Fibroblast of skin of left quadriceps (primary cell): ENCODE measurements around the gene TUBB6.

Source experiments
- DNase-seq, 2 experiments: peaks; one replicate each; pipeline ENCODE4 v3.0.0-alpha.2; 2013; ENCODE audit warnings: low read depth in 2 of 2

The TUBB6 gene

DNA sequence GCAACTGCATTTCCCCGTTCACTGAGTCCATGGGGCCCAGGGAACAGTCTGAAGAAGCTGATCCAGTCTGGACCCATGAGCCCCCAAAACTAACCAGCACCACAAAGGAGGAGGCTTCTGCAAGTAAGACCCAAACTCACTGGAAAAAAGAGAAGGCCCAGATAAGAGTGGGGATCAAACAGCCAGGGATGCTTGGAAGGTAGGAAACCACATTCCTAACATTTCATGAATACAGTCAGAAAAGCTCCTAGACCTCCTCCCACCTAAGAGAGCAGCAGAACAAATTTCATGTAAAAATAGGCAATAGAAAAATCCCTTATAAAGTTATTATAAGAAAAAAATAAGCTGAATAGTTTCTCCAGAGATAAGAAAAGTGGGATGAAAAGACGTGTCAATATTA is 30.3 kb downstream of the TUBB6 start:
- no peak for DNase-seq

DNA sequence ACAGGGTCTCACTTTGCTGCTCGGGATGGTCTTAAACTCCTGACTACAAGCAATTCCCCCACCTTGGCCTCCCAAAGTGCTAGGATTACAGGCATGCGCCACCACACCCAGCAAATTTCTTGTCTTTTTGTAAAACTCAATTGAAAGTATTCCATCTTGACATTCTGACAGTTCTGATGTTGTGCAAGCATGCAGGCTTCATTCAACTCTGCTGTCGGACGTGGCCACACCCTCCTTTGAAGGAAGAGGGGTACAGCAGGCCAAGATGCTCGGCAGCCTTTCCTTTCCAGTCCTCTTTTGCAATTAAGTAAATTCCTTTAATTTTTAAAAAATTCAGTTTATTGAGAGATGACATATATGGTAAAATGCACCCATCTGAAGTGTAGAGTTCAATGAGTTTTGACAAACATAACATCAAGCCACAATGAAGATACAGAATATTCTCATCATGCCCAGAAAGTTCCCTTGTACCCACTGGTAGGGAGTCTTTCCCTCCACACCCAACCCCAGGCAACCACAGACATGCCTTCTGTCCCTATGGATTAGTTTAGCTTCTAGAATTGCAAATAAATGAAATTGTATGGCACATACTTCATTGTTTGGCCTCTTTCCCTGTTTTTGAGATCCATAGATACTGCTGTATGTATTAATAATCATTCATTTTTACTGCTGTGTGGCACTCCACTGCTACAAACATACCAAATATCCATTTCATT is 33.1 kb downstream of the TUBB6 start:
- no peak for DNase-seq

DNA sequence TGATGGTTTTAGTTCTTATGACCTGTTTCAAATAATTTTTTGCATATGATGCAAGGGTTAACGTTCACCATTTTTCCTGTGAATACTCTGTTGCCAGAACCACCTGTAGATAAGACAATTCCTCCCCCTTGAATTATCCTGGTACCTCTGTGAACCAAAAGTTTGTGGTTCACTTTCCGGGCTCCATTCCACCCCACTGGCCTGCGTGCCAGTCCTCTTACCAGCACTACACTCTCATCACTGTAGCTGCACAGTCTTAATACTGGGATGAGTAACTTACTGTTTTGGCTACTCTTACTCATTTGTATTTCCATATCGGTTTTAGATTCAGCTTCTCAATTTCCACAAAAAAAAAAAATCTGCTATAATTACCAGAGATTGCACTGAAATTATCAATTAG is 34.6 kb downstream of the TUBB6 start:
- DNase-seq: no peak

DNA sequence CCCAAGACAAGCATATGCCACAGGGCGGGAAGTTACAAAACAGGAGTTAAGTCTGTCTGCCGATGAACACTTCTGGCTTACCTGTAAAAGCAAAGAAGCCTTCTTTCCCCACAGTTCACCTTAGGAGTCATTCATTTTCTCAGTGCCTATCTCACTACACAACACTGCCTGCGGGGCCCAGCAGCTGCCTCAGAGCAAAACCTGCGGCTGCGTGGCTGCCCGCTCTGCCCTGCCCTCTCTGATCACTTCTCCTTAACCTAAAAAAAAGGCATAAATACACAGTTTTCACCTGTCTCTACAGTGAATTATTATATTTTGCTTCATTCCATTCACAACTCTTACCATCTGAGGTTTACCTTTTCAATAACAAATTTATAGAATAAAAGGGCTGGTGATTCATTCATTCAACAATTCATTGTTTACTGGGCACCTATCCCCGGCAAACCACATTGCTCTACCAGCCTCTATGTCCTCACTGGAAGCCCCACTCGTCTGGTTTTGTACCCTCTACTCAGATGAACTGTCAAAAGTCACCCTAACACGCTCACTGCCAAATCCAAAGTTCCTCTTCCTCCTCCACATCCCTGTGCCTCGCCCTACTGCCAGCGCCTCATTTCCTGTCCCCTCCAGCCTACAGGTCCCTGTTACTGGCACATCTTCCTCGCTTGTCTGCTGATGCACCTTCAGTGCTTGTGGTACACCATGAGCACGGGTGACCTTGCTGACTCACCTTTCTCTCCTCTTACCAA is 37.6 kb downstream of the TUBB6 start:
- DNase-seq: no peak

DNA sequence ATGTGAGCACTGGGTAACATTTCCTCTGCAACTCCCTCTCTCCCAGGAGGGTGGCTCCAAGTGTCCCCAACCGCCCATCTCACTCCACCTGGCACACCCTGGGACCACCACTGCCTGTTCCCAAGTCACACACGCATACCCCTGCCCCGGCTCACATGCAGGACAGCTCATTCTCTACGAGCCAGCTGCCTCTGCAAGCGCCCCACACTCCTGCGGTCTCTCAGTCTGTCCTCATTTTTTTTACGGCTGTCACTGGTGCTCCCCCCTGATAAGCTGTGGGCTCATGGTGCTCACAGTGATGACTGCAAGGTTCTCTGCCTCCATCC is 38.2 kb downstream of the TUBB6 start:
- DNase-seq: no peak

DNA sequence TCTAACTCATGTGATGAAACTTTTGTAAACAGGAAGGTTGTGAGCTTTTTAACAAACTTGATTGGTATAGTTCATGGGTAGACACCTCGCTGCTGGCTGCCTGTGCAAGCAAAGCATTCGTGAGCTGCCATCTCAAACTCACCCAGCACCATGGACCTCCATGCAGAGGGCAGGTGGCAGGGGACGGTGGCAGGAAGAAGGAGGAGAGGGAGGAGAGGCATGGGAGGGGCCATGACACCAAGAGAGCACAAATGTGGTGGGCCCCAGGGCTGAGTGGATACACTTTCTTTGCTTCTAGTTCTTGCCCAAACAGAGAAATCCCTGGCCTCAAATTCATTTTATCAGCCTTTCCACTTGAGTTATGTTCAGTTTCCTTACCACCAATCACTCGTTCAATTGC is 39.9 kb downstream of the TUBB6 start:
- no peak for DNase-seq

DNA sequence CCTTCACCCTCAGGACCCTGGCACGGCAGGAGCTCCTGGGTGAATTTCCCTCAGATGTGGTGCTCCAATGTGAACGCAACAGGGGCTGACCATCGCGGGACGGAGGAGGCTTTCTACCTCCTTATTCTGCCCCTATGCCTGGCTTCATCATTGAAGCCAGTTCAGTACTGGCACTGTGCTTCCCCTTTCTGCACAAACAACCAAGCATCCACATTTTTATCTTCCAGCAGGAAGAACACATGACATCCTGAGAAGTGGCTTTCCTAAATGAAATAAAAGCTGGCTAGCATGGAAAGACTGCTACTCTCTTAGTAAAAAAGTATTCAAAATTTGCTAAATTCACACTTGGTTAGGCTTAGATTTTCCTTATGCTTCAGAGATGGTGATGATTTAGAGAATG is 44.1 kb downstream of the TUBB6 start:
- DNase-seq: no peak

DNA sequence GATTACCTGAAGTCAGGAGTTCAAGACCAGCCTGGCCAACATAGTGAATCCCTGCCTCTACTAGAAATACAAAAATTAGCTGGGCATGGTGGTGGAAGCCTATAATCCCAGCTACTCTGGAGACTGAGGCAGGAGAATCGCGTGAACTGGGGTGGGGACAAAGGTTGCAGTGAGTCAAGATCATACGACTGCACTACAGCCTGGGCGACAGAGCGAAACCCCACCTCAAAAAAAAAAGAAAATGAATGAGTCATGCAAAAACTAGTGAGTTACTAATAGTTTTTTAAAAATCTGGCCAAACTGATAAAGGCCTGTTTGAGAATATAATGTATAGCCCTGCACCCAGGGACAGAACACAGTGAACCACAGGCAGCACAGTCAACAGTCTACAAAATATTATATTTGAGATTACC is 51.5 kb downstream of the TUBB6 start:
- DNase-seq: no peak

DNA sequence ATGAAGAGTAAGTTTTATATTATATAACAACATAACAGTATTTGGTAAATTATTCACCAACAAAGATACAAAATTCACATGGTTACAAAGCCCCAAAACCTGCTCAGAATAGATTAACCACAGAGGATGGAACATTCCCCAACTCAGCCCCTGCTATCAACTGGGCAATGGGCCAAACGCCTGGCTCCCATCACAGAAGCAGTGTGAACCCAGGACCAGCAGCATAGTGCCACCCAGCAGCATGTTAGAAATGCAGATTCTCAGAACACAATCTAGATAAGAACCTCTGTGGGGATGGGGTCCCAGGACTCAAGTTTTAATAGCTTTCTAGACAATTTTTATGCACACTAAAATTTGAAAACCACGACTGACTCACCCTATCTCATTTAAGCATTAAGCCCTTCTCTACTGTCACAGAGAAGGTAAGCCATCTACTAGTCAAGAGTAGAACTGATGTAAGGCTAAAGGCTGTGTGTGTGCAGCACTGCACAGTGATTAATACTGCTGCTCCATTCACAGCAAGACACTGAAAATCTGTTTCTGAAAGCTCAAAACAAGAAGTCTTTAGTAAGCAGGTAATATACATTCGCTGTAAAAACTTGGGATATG is 53.8 kb downstream of the TUBB6 start:
- DNase-seq: no peak

DNA sequence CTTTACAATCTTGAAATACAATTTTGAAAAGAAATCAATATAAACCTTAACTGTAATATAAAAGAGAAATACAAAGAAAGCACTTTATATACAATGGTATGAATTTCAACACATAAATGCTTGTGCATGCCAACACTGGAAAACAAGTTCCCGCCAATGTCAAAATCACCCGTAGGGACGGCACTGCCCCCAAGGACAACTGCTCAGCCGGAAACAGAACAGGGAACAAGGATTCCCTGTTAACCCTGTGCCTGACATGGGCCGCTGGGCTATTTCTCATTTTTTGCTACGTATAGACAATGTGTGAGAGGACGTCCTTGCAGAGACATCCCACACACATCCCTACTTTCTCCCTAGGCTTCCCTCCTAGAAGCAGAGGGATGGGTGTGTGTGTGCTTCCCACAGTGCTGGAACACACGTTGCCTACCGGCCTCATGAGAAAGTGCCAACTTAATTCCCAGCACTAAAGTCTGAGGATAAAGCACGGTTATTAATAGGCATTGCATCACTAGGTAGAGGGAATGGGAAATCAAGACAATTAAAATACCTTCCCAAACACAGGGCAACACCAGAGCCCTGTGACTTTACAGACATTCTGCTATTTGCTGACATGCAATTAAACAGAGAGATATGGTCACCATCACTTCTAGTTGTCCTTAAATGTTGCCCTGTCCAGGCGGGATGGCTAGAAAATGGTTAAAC is 54.6 kb downstream of the TUBB6 start:
- DNase-seq: no peak

DNA sequence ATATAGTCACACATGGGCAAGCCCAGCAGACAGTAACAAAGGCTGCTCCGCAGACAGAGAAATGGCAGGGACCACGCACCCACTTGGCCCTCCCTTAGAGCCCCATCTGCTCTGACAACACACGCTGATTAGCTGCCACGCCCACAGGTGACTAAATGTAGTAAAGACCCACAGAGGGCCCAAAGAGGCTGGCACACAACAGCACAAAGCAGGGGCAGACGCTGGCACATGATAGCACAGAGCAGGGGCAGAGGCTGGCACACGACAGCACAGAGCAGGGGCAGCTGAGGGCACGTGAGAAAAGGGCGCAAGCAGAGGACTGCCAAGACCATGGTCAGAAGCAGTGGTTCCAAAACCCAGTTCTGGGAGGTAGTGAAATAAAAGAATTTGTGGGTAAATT is 58.3 kb downstream of the TUBB6 start:
- no peak for DNase-seq

DNA sequence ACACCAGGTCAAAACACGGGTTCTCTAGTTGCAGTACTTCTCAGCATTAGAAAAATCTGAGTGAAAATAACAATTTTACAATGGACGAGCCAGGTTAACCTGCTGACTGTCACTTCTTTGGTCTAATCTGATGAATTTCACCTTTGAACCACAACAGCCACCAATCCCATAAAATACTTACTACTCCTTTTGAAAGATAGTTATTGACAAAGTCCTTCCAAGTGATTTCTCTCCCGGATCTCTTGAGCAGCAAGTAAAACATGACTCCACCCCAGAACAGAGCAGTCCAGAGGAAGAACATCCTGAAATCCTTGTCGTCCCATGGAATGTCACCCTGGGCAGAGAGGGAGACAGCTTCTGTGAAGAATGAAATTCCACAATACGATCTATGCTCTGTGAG is 58.7 kb downstream of the TUBB6 start:
- no peak for DNase-seq

DNA sequence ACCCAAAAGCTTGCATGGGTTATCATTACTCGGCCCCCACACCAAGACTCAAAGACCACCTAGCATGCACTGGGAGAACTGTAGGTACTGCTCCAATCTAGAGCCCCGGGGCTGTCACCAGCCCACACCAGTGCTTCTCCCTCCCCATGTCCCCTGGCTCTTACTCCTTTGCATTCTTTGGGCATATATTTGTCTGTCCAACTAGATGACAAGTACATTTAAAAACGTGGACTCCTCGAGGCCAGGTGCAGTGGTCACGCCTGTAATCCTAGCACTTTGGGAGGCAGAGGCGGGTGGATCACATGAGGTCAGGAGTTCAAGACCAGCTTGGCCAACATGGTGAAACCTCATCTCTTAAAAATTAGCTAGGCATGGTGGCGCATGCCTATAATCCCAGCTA is 61.2 kb downstream of the TUBB6 start:
- DNase-seq: no peak

DNA sequence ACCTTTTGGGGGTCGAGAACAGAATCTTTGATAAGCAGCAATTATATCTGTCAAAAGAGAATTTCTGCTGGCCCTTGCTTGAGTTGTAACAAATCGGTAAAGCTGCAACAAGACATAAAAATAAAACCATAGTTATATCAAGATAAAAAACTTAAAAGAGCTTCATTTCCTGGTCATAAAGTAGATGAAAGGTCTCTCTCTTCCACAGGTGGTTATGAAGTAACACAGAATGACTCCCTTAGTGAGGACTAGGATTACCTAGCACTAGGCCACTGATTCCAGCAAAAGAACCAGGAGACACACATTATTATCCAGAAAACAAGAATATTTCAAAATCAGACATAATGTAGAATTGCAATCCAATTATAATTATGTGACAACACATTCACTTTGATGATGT is 63.5 kb downstream of the TUBB6 start:
- no peak for DNase-seq

DNA sequence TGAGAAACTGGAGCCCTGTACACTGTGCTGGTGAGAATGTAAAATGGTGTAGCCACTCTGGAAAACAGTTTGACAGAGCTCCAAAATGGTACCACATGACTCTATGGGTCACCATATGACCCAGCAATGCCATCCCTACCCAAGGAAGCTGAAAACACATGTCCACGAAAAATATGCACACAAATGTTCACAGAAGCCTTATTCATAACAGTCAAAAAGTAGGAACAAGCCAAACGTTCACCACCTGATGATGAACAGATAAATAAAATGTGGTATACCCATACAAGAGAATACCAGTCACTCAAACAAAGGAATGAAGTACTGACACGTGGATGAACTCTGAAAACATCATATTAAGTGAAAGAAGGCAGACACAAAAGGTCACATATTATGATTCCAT is 64.4 kb downstream of the TUBB6 start:
- DNase-seq: no peak

DNA sequence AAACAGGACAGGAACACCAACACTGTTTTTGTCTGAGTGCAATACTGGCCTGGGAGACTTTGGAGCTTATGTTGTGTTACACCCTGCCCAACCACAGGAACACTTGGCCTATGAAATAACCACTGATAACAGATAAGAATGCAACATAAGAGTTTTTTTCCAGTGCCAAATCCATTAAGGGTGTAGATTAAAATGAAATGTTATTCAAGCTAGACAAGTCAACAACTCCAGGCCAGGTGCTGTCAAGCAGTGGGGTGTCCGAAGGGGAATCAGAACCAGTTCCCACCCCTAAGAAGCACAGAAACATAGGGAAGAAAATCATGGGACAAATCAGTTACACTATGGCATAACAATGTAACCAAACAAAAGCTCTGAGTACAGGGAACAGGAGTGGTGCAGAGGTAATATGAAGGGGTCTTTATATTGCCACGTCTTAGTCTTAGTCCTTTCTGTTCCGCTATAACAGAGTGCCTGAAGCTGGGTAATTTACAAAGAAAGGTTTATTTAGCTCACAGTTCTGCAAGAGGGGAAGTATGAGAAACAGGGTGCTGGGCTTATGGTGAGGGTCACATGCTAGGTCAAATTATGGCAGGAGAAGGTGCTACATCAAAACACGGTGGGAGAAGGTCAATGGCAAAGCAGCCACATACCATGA is 65.2 kb downstream of the TUBB6 start:
- DNase-seq: no peak

DNA sequence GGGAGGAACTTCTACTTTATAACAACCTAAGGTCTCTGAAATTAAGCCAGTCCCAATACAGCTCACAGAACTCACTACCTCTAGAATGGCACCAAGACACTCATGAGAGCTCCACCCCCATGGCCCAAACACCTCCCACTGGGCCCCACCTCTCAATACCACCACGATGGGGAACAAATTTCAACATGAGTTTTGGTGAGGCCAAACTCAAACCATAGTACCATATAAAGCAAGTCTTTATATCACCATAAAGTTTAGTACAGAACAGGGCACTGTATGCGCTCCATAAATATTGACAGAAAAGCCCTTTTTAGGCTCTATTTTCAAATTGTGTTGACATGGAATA is 65.7 kb downstream of the TUBB6 start:
- DNase-seq: no peak

DNA sequence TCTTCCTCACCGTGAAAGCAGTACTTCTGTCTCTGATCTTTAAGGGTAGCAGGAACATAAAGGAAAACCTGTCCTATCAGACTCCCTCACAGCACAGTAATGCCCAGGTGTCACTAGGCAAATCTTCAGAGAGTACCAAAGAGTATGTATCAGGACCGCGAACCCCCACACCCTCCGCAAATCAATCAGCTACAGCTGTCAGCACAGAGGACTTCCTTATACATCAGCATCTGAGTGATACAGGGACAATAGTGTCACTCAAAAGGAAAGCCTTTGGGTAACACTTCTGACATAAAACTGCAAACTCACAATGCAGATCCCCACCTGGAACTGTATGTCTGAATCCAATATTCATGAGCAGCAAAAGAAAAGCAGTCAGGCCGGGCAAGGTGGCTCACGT is 66.4 kb downstream of the TUBB6 start:
- no peak for DNase-seq
